ENCODE measurements around the gene ZNF175.
A peak's percentile ranks its signal among the peaks of the same experiment; 100 is the strongest.

ZNF175 gene

GRCh38 chr19:51546107-51546649, 24.9 kb upstream of the ZNF175 start:
- no peak overlapping the region for H3K4me3 ChIP-seq (ENCODE audit: low read length)
- DNase-seq (ENCODE audit: low read depth) = no peak
- no peak for TF ChIP-seq CTCF (conservative IDR thresholded peaks at IDR 0.05; ENCODE audit: low read length)

GRCh38 chr19:51546650-51547396, 24.3 kb upstream of the ZNF175 start:
- no peak for TF ChIP-seq CTCF (conservative IDR thresholded peaks at IDR 0.05; ENCODE audit: low read length)
- DNase-seq (ENCODE audit: low read depth) = peak; percentile 7
- H3K4me3 ChIP-seq (ENCODE audit: low read length) = no peak overlapping the region

DNA sequence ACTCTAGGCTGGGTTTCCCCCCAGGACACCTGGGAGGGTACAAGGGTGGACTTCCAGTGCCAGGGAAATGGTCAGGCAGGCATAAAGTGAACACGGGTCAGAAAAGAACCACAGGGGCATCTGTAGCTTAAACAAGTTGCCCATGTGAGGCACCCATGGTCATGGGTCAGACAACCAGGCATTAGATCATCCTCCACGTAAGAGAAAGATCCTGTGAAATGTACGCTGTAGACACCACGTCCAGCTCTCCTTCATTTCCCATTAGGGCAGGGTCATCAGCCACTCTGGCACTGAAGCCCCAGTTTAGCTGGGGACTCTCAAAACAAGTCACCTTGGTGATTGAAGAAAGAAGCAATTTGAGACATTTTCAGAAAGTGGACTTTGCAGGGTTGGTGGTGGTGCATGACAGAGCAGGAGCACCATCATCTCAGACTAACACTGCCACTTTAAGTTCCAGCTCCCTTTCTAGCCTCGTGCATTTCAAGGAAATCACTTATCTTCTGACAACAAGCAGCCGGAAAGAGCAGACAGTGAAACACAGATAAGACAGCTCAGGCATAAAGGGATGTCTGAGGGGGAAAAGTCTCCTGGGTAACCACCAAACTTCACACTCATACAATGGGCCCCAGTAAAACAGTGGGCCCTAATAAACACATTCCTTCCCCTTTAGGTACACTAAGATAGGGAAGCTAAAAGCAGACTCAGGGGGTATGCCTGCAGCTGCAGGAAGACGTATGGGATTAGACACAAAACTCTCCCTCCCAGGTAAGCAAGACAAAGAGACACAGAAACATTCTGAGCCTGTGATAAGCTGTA, 23.5 kb upstream of the ZNF175 start:
- TF ChIP-seq CTCF (conservative IDR thresholded peaks at IDR 0.05; ENCODE audit: low read length) = no peak
- no peak for DNase-seq (ENCODE audit: low read depth)
- no peak overlapping the region for H3K4me3 ChIP-seq (ENCODE audit: low read length)

DNA sequence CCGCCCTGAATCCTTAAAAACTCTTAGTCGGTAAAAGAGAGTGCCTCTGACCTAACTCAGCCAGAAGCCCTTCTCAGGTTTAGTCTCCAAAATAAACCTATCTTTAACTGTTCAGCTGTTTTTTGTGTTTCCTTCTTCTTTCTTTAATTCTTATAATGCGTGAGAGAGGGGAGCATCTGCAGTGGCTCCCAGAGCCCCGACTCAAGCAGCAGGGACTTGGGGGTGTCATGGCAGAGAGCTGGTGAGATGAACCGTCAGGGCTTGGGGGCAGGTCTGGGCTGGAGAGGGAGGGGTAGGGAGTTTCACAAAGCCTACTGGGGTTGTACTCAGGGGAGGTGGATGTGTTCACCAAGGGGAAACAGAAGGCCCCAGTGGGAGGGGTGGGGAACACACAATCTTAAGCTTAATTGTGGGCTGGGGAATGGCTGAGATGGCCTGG, 22.9 kb upstream of the ZNF175 start:
- no peak for TF ChIP-seq CTCF (conservative IDR thresholded peaks at IDR 0.05; ENCODE audit: low read length)
- no peak overlapping the region for H3K4me3 ChIP-seq (ENCODE audit: low read length)
- DNase-seq (ENCODE audit: low read depth) = no peak

DNA sequence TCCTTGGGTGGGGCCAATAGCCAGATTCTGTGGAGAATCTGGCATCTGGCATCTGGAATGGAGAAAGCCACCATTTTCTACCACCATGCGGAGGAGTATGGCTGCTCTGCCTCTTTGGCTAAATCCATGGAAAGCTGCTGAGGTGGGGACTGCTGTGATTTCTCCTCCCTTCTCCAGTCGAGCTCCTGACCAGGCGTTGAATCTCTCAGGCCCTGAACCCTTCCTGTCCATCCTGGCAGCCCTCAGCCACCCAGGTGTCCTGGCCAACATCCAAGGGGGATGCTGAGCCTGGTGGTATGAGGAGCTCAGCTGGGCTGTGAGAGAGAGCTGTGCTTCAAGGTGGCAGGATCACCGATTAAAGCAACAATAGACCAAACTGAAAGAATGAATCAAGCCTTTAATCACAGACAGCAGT, 22.2 kb upstream of the ZNF175 start:
- no peak for DNase-seq (ENCODE audit: low read depth)
- H3K4me3 ChIP-seq (ENCODE audit: low read length) = no peak overlapping the region
- no peak for TF ChIP-seq CTCF (conservative IDR thresholded peaks at IDR 0.05; ENCODE audit: low read length)

DNA sequence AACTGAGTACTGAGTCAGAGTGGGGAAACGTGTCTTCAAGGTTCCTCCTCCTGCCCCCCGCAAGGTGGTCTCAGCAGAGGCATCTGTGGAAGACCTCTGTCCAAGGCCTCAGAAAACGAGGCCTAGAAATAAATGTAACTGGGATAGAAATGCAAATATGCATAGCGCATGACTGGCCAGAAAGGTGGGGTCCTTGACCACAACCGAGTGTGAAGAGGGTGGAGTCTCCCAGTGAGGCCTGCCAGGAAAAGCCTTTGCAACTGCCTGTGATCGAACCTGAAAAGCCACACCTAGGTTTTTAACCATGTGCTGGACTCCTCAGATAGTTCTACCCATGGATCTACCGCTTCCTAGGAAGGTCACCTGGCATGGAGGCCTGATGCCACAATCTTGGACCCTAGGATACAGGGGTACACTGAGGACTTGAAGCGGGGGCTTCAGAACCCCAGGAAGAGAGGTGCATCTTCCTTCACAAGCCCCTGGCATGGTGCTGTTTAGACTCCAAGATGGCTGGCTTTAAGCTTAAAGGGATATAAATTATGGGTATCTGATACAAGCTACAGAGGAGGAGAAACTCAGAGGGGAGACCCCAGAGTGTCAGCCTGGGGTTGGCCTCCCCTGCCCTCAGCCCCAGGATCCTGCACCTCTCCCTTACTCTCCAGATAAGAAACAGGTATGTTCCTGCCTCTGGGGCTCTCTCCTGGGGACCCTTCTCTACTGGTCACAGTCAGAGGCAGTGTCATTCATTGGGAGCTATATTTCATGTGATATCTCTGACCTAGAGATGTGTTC, 21.4 kb upstream of the ZNF175 start:
- TF ChIP-seq CTCF (conservative IDR thresholded peaks at IDR 0.05; ENCODE audit: low read length) = no peak
- no peak for DNase-seq (ENCODE audit: low read depth)
- H3K4me3 ChIP-seq (ENCODE audit: low read length) = no peak overlapping the region

Data from AG10803 (cell line).